T-helper 2 cell treated with Interferon-gamma antibody and Interleukin-4, amounts not matched to agents 5 μg/mL and 100 μg/mL, for 36 hours (primary cell): ENCODE results near the gene ISL2.
"Not testable (repeated sequence)": the region's sequence is repeated elsewhere in the genome, so short reads cannot be mapped to it uniquely, and the experiment has no call there.

Experiments used
- DNase-seq: peaks from one replicate; pipeline ENCODE4 v3.0.0; 2021; ENCODE audit warnings: low spot score
- H3K27ac Mint-ChIP-seq: one replicate; pipeline ENCODE4 v1.8.0; 2021; ENCODE audit warnings: mild to moderate bottlenecking, mixed read lengths
- H3K27me3 Mint-ChIP-seq: one replicate; pipeline ENCODE4 v1.8.0; 2021; ENCODE audit warnings: low read depth, mixed read lengths
- H3K36me3 Mint-ChIP-seq: one replicate; pipeline ENCODE4 v1.8.0; 2021; ENCODE audit warnings: low read depth, mixed read lengths
- H3K4me1 Mint-ChIP-seq: one replicate; pipeline ENCODE4 v1.8.0; 2021; ENCODE audit warnings: low read depth, mixed read lengths
- H3K4me3 Mint-ChIP-seq: one replicate; pipeline ENCODE4 v1.8.0; 2022; ENCODE audit warnings: mild to moderate bottlenecking, moderate library complexity, mixed read lengths
- H3K9me3 Mint-ChIP-seq: one replicate; pipeline ENCODE4 v1.8.0; 2021; ENCODE audit warnings: mixed read lengths

The ISL2 gene

DNA sequence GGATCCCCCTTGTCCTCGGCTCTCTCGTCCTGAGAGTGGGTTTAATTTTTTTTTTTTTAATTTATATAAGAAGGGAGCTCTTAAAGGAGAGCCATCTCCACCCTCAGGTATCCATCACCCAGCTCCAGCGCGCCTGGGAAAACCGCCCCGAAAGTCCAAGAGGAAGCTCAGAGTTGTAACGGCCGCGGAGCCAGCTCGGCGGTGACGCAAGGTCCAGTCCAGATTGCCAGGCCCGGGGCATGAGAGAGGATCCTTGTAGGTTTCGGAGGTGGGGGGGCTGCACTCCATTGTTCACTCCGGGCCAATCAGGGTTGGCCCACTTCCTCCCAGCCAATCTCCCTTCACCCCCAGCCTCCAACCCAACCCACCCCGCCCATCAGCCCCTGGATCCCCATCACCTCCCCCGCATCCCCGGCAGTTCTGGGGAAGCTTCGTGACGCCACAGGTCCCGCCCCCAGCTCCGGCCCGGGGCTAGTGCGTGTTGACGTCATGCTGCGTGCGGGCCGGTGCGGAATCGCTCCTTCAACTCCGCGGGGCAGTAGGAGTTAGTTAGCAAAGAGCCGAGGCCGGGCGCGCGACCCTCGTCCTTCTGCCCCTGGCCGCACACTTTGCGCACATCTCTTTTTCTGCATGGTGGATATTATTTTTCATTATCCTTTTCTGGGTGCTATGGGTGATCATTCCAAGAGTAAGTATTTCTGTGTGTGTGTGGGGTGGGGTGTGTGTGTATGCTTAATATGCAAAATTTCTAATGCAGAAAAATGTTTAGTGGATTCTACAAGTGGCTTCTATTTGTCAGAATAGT is at the start of gene ISL2:
ISL2 (plus strand) TSS at position 520 of the 805 bp plus-strand sequence; CDS start at position 631, 111 bp downstream.
- DNase-seq = peak; percentile 88
- Mint-ChIP-seq H3K4me3 (peak within 1 kb of the TSS; percentile 95), H3K4me1 (peaks cover 33% of the 10 kb centered on the region), H3K27me3 (peaks cover 55% of the 10 kb centered on the region), H3K27ac (peak within 1 kb of the TSS; percentile 70), H3K36me3 (peaks cover 13% of the 10 kb centered on the region), H3K9me3 (no peaks in the 10 kb centered on the region)

DNA sequence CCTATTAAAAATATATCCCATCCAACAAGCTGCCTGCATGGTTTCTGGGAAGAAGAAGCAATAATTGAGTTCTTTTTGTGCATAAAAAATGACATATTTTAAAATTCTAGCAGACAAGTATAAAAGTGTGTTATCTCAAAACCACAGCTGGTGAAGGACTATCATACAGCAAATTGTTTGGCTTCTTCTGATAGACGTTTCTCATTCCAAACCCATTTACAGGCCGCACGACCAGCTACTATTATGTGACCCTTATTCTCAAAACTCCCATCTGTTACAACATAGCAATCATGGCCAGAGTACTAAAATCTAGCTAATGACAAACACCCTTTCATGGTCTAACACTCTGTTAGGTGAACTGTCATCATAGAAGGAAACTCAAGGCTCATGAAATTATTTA is 47.0 kb upstream of the ISL2 start:
- H3K27ac Mint-ChIP-seq = no peak overlapping the region
- DNase-seq = no peak
- H3K27me3 Mint-ChIP-seq = no peaks in the 10 kb centered on the region
- H3K36me3 Mint-ChIP-seq = peaks cover 33% of the 10 kb centered on the region
- H3K4me1 Mint-ChIP-seq = peaks cover 24% of the 10 kb centered on the region
- no peak overlapping the region for H3K4me3 Mint-ChIP-seq
- H3K9me3 Mint-ChIP-seq = no peaks in the 10 kb centered on the region

- Mint-ChIP-seq H3K9me3 (no peaks in the 10 kb centered on the region), H3K27me3 (no peaks in the 10 kb centered on the region), H3K4me3 (no peak overlapping the region), H3K4me1 (peaks cover 16% of the 10 kb centered on the region), H3K36me3 (peaks cover 16% of the 10 kb centered on the region), H3K27ac (peak overlapping the region; percentile 55)
- no peak for DNase-seq
Observed at GRCh38 chr15:76293361-76293760, 43.2 kb upstream of the ISL2 start.

- H3K27ac Mint-ChIP-seq, H3K4me3 Mint-ChIP-seq, DNase-seq, H3K27me3 Mint-ChIP-seq, H3K9me3 Mint-ChIP-seq: not testable (repeated sequence)
- Mint-ChIP-seq H3K36me3 (peaks cover 16% of the 10 kb centered on the region), H3K4me1 (peaks cover 18% of the 10 kb centered on the region)
Observed at GRCh38 chr15:76294463-76294862, 42.1 kb upstream of the ISL2 start.

- DNase-seq = no peak
- peaks cover 8% of the 10 kb centered on the region for H3K36me3 Mint-ChIP-seq
- no peaks in the 10 kb centered on the region for H3K9me3 Mint-ChIP-seq
- no peak overlapping the region for H3K27ac Mint-ChIP-seq
- no peak overlapping the region for H3K4me3 Mint-ChIP-seq
- no peaks in the 10 kb centered on the region for H3K27me3 Mint-ChIP-seq
- peaks cover 18% of the 10 kb centered on the region for H3K4me1 Mint-ChIP-seq
Observed at GRCh38 chr15:76296849-76297248, 39.7 kb upstream of the ISL2 start.

DNA sequence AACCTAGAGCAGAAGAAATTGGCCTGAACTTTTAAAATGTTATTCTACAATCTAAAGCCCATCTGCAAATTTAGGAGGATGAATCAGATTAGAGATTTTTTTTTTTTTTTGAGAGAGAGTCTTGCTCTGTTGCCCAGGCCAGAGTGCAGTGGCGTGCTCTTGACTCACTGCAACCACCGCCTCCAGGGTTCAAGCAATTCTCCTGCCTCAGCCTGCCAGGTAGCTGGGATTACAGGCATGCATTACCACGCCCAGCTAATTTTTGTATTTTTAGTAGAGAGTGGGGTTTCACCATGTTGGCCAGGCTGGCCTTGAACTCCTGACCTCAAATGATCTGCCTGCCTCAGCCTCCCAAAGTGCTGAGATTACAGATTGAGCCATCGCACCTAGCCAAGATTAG is 38.6 kb upstream of the ISL2 start:
- not testable (repeated sequence) for H3K27ac Mint-ChIP-seq, DNase-seq, H3K36me3 Mint-ChIP-seq, H3K9me3 Mint-ChIP-seq, H3K27me3 Mint-ChIP-seq, H3K4me3 Mint-ChIP-seq
- H3K4me1 Mint-ChIP-seq = peaks cover 18% of the 10 kb centered on the region

DNA sequence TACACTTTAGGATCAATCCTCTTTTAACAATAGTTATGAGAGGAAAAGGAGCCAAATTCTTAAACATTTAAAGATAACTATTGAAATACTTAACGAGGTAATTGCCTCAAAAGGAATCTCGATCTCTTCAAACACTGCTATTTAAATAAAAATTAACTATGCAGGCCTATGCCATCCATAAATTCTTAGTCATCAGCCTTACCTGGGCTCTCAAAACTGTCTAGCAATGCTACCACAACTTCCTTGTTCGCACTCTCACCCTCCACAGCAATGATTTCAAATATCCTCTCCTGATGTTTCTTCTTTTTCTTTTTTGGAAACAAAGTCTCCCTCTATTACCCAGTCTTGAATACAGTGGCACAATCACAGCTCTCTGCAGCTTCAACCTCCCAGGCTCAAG is 37.6 kb upstream of the ISL2 start:
- Mint-ChIP-seq H3K4me1 (peaks cover 9% of the 10 kb centered on the region), H3K27me3 (no peaks in the 10 kb centered on the region), H3K4me3 (no peak overlapping the region), H3K9me3 (no peaks in the 10 kb centered on the region), H3K36me3 (peaks cover 1% of the 10 kb centered on the region), H3K27ac (no peak overlapping the region)
- no peak for DNase-seq

DNA sequence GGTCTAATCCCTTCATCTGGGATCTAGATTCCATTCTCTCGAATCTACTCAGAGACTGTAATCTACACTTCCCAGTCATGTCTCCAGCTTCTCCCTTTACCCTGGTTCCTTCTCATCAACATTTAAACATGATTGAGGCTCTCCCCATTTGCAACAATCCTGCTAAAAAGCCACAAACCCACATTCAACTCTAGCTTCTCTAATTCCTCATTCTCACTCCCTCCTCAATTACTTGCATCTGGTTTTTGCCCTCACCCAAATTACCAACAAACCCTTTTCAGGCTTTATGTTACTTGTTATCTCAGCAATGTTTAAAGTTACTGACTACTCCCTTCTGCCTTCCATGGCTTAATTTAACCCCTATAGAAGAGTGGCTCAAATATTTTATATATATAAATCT is 36.8 kb upstream of the ISL2 start:
- peaks cover 1% of the 10 kb centered on the region for H3K36me3 Mint-ChIP-seq
- H3K9me3 Mint-ChIP-seq = no peaks in the 10 kb centered on the region
- peaks cover 6% of the 10 kb centered on the region for H3K4me1 Mint-ChIP-seq
- H3K4me3 Mint-ChIP-seq = no peak overlapping the region
- no peaks in the 10 kb centered on the region for H3K27me3 Mint-ChIP-seq
- no peak overlapping the region for H3K27ac Mint-ChIP-seq
- DNase-seq = no peak

DNA sequence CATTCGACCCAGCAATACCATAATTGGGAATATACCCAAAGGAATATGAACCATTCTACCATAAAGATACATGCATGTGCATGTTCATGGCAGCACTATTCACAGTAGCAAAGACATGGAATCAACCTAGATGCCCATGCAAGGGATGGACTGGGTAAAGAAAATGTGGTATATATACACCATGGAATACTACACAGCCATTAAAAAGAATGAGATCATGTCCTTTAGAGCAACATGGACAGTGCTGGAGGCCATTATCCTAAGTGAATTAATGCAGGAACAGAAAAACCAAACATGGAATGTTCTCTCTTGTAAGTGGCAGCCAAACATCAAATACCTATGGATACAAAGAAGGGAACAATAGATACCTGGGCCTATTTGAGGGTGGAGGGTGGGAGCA is 32.7 kb upstream of the ISL2 start:
- H3K4me3 Mint-ChIP-seq = no peak overlapping the region
- H3K9me3 Mint-ChIP-seq = peaks cover 4% of the 10 kb centered on the region
- peaks cover 12% of the 10 kb centered on the region for H3K36me3 Mint-ChIP-seq

GRCh38 chr15:76309601-76310330 is 26.8 kb upstream of the ISL2 start:
- DNase-seq = no peak
- H3K27me3 Mint-ChIP-seq = no peaks in the 10 kb centered on the region
- peaks cover 21% of the 10 kb centered on the region for H3K36me3 Mint-ChIP-seq
- peak overlapping the region; percentile 91 for H3K4me3 Mint-ChIP-seq
- peaks cover 4% of the 10 kb centered on the region for H3K9me3 Mint-ChIP-seq
- no peak overlapping the region for H3K27ac Mint-ChIP-seq
- peaks cover 26% of the 10 kb centered on the region for H3K4me1 Mint-ChIP-seq

More for the DNA sequence above, 32.7 kb upstream of the ISL2 start:
- no peak overlapping the region for H3K27ac Mint-ChIP-seq
- DNase-seq = no peak
- H3K4me1 Mint-ChIP-seq = peaks cover 15% of the 10 kb centered on the region
- H3K27me3 Mint-ChIP-seq = no peaks in the 10 kb centered on the region

DNA sequence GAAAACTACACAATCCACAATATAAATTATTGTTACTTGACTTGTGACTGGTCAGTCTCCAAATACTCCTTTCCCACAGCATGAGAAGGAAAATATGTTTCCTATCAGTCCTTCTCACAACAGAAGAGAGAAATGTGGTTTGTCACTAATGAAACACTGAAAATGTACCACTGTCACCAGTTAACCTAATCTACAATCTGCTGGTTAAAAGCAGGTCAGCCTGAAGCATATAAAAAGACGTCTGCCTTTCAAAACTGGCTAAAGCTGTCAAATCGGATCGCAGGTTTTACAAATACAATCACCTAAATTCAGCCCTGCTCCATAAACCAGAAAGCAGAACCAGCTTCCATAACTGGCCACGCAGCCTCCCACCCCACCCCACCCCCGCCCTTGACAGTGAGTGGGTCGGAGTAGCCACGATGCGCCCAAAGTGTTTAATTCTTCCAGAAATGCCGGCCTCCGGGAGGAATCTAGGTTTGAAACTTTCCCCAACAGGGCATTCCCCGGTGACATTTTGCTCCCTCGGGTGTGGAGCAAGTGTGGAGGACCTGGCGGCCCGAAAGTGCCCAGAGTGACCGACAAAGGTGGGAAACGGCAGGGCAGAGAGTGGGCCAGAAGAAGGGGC is 26.0 kb upstream of the ISL2 start:
- Mint-ChIP-seq H3K27me3 (no peaks in the 10 kb centered on the region), H3K4me3 (peak overlapping the region; percentile 91), H3K27ac (peak overlapping the region; percentile 76), H3K9me3 (no peaks in the 10 kb centered on the region), H3K4me1 (peaks cover 26% of the 10 kb centered on the region), H3K36me3 (peaks cover 17% of the 10 kb centered on the region)
- peak; percentile 16 for DNase-seq

- H3K27ac Mint-ChIP-seq = peak within 1 kb of the TSS; percentile 76
- H3K9me3 Mint-ChIP-seq = no peaks in the 10 kb centered on the region
- H3K36me3 Mint-ChIP-seq = peaks cover 17% of the 10 kb centered on the region
- H3K27me3 Mint-ChIP-seq = no peaks in the 10 kb centered on the region
- H3K4me3 Mint-ChIP-seq = peak within 1 kb of the TSS; percentile 91
- peak; percentile 94 for DNase-seq
- H3K4me1 Mint-ChIP-seq = peaks cover 22% of the 10 kb centered on the region
Observed at GRCh38 chr15:76311100-76311953, 25.2 kb upstream of the ISL2 start, which contains the start of gene ETFA. TSS of gene ETFA (minus strand) at chr15:76311469. CDS start at chr15:76311388, 81 bp downstream.

GRCh38 chr15:76312540-76313174 is 23.9 kb upstream of the ISL2 start:
- no peak overlapping the region for H3K27ac Mint-ChIP-seq
- peak overlapping the region; percentile 91 for H3K4me3 Mint-ChIP-seq
- no peaks in the 10 kb centered on the region for H3K27me3 Mint-ChIP-seq
- H3K4me1 Mint-ChIP-seq = peaks cover 19% of the 10 kb centered on the region
- H3K36me3 Mint-ChIP-seq = peaks cover 17% of the 10 kb centered on the region
- H3K9me3 Mint-ChIP-seq = no peaks in the 10 kb centered on the region
- no peak for DNase-seq
